HepG2 (cell line): ENCODE measurements around the gene KCNB1. TPM values are rescaled to one million over a fixed set of nuclear protein-coding genes. Genes with fewer than 3 reads are reported as not detected.

Experiments used
- ATAC-seq: fragments of 200-7000 bp; cut with Tn5 transposase; 3 replicates; pipeline ENCODE4 v1.9.1; 2020; ENCODE audit warnings: mild to moderate bottlenecking, moderate library complexity
- BruUV-seq: library from RNA; stranded (reverse); fragments of 400-500 nt; replicated peaks from 2 replicates; lab custom pipeline; 2021; lab: Mats Ljungman, UMichigan
- CTCF ChIA-PET: fragments of 300-600 bp; formaldehyde crosslinking; extraction: SDS; loops from one replicate; lab custom pipeline; 2021; ENCODE audit warnings: low total read pairs, inconsistent platforms, low intra/inter-chr PET ratio; lab: Yijun Ruan, JAX
- POLR2A ChIA-PET: fragments of 350-600 bp; sonication (Branson Sonifier 250); formaldehyde crosslinking; loops from one replicate; lab custom pipeline; 2020; ENCODE audit warnings: antibody characterized with exemption, inconsistent platforms; lab: Yijun Ruan, JAX
- DNase-seq: peaks from one replicate; pipeline ENCODE4 v3.0.0-alpha.2; 2015; ENCODE audit warnings: low spot score
- FAIRE-seq: peaks from 3 replicates; lab custom pipeline; 2011; peaks lifted over from hg19 to GRCh38; lab: Jason Lieb, UNC
- H2AFZ ChIP-seq: one replicate; pipeline ENCODE4 v1.6.1; 2011; ENCODE audit warnings: low read length, inconsistent platforms
- H3K27ac ChIP-seq: fragments of 300-600 bp; 3 replicates; pipeline ENCODE4 v1.8.0; 2011; ENCODE audit warnings: mixed run types, mild to moderate bottlenecking, mixed read lengths, low read length, inconsistent platforms; ENCODE audit not compliant: insufficient read depth; ENCODE audit errors: extremely low read length
- H3K27me3 ChIP-seq, 2 experiments: fragments of 200-600 bp in 1 of 2; 2 replicates in 1 of 2; 3 replicates in 1 of 2; pipeline versions ENCODE4 v1.6.0 to v1.8.0; 2011; ENCODE audit warnings: low read length in 2 of 2, mild to moderate bottlenecking in 2 of 2, moderate library complexity in 2 of 2, inconsistent platforms in 1 of 2; ENCODE audit not compliant: insufficient read depth in 2 of 2, control insufficient read depth in 1 of 2
- H3K36me3 ChIP-seq, 2 experiments: fragments of 200-600 bp in 1 of 2; replicated peaks in 1 of 2; 2 replicates in 1 of 2; 3 replicates in 1 of 2; pipeline versions ENCODE4 v1.5.1 to v1.8.0; 2011; ENCODE audit warnings: low read length in 2 of 2, inconsistent platforms in 1 of 2; ENCODE audit not compliant: insufficient read depth in 2 of 2, control insufficient read depth in 1 of 2
- H3K4me1 ChIP-seq: 2 replicates; pipeline ENCODE4 v1.5.1; 2012; ENCODE audit warnings: low read length, inconsistent platforms; ENCODE audit not compliant: insufficient read depth
- H3K4me2 ChIP-seq: 2 replicates; pipeline ENCODE4 v1.6.0; 2011; ENCODE audit warnings: low read depth, low read length, inconsistent platforms
- H3K4me3 ChIP-seq, 3 experiments: fragments of 200-600 bp in 1 of 3; sonication (generic), shearing (Covaris generic) in 1 of 3; replicated peaks in 1 of 3; 2 replicates each; pipeline ENCODE4 v1.5.1; 2011 to 2016; ENCODE audit warnings: low read length in 3 of 3, inconsistent platforms in 2 of 3, low read depth in 2 of 3, mild to moderate bottlenecking in 2 of 3, control low read depth in 1 of 3, mixed read lengths in 1 of 3; ENCODE audit not compliant: insufficient read depth in 1 of 3
- H3K79me2 ChIP-seq: one replicate; pipeline ENCODE4 v1.6.1; 2011; ENCODE audit warnings: low read length, inconsistent platforms; ENCODE audit not compliant: insufficient read depth
- H3K9ac ChIP-seq: 2 replicates; pipeline ENCODE4 v1.6.0; 2011; ENCODE audit warnings: mild to moderate bottlenecking, low read depth, low read length, inconsistent platforms; ENCODE audit not compliant: insufficient read depth
- H3K9me3 ChIP-seq: 2 replicates; pipeline ENCODE4 v1.5.1; 2012; ENCODE audit warnings: mild to moderate bottlenecking, low read length
- H4K20me1 ChIP-seq: 2 replicates; pipeline ENCODE4 v1.6.0; 2011; ENCODE audit warnings: inconsistent platforms, mild to moderate bottlenecking, low read length, moderate library complexity; ENCODE audit not compliant: insufficient read depth
- ESRRA ChIP-seq: sonication (generic); formaldehyde crosslinking; IDR thresholded peaks from 2 replicates; pipeline ENCODE4 v1.5.1; 2020; ENCODE audit warnings: mild to moderate bottlenecking, low read depth, missing genetic modification reagents
- GATA4 ChIP-seq: sonication (generic); IDR thresholded peaks from 2 replicates; pipeline ENCODE4 v1.6.1; 2016; ENCODE audit warnings: antibody characterized with exemption, low read depth, borderline replicate concordance
- GLI4 ChIP-seq: sonication (generic); formaldehyde crosslinking; IDR thresholded peaks from 2 replicates; pipeline ENCODE4 v1.5.1; 2020; ENCODE audit warnings: missing genetic modification reagents, mild to moderate bottlenecking, moderate library complexity, borderline replicate concordance
- NFE2 ChIP-seq: sonication (generic); formaldehyde crosslinking; IDR thresholded peaks from 2 replicates; pipeline ENCODE4 v1.4.0; 2020; ENCODE audit warnings: missing genetic modification reagents
- NFE2L1 ChIP-seq: sonication (generic); formaldehyde crosslinking; IDR thresholded peaks from 2 replicates; pipeline ENCODE4 v1.4.0; 2020; ENCODE audit warnings: missing genetic modification reagents, mild to moderate bottlenecking, borderline replicate concordance
- TBP ChIP-seq: sonication (generic); formaldehyde crosslinking; IDR thresholded peaks from 2 replicates; pipeline ENCODE4 v1.5.0; 2020; ENCODE audit warnings: missing genetic modification reagents
- ZBTB21 ChIP-seq: sonication (generic); formaldehyde crosslinking; IDR thresholded peaks from 2 replicates; pipeline ENCODE4 v1.4.0; 2020; ENCODE audit warnings: missing genetic modification reagents
- ZFP36 ChIP-seq: fragments of 150-350 bp; IDR thresholded peaks from 2 replicates; pipeline ENCODE4 v1.6.1; 2018; ENCODE audit warnings: borderline replicate concordance, low read length, low read depth; ENCODE audit not compliant: partially characterized antibody
- ZNF510 ChIP-seq: sonication (generic); formaldehyde crosslinking; IDR thresholded peaks from 2 replicates; pipeline ENCODE4 v1.4.0; 2020; ENCODE audit warnings: low read depth, mild to moderate bottlenecking, missing genetic modification reagents
- ZNF615 ChIP-seq: sonication (generic); formaldehyde crosslinking; IDR thresholded peaks from 2 replicates; pipeline ENCODE4 v1.5.0; 2020; ENCODE audit warnings: mild to moderate bottlenecking, missing genetic modification reagents, borderline replicate concordance
- ZNF816 ChIP-seq: sonication (generic); formaldehyde crosslinking; IDR thresholded peaks from 2 replicates; pipeline ENCODE4 v1.8.0; 2022; ENCODE audit warnings: missing genetic modification reagents, mild to moderate bottlenecking, borderline replicate concordance
- WGBS: methylation state at CpG from one replicate; pipeline ENCODE4 v1.1.6; 2017; ENCODE audit warnings: low lambda C conversion rate; 5-methylcytosine and 5-hydroxymethylcytosine counted together
- in situ Hi-C: cut with HindIII; loops from 2 replicates; pipeline ENCODE4 v1.10.0; 2017; ENCODE audit warnings: low pct_unique_long_range_greater_than_20kb; ENCODE audit not compliant: extremely low pct_ligation_motif_present
- intact Hi-C: fragments of 100-400 bp; cut with micrococcal nuclease; formaldehyde crosslinking; loops from one replicate; pipeline ENCODE4 v1.10.0; 2022; ENCODE audit not compliant: unreplicated experiment
- polyA plus RNA-seq, 8 experiments: library from polyadenylated mRNA; depleted of rRNA in 3 of 8; stranded (reverse) in 7 of 8; unstranded in 1 of 8; fragments of >200 nt; fragmentation: Illumina TruSeq in 4 of 8; extraction: Trizol in 4 of 8; gene quantifications; 2 replicates each; pipeline versions ENCODE4 v1.2.1 to v1.2.3, GENCODE V29; 2011 to 2016; ENCODE audit warnings: low read depth in 4 of 8, missing spikeins in 1 of 8, mixed read lengths in 1 of 8; ENCODE audit not compliant: insufficient read depth in 1 of 8
- total RNA-seq, 5 experiments: library from RNA; depleted of rRNA; stranded (reverse); fragments of >200 nt; fragmentation: Illumina TruSeq; extraction: Trizol; gene quantifications; 2 replicates each; pipeline ENCODE4 v1.2.3, GENCODE V29; 2016; ENCODE audit warnings: low read depth in 1 of 5

The KCNB1 gene
- total and polyA plus RNA-seq, 2 of the 13 experiments (the other 11 are each of a cell fraction or from before 2014, with no cell fraction given): 0.02 TPM; not detected in 1

DNA sequence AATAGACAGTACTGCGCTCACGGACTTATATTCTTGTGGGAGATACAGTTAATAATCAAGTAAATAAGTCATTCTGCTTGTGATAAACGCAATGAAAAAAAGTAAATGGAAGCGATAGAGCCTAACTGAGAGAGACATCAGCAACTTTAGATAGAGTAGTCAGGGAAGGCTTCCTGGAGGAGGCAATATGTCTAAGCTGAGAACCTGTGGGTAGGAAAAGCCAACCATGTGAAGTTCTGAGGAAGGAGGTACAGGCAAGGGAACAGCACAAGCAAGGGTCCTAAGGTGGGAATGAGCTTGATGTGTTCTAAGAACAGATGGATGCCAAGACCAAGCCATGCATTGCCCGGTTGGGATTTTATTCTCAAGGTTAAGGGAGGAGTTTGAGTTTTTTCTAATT, 7.2 kb upstream of the KCNB1 start:
- WGBS: 44% methylated on average over 5 of the region's 5 CpGs
- Histone ChIP-seq H3K9me3 (no peaks in the 10 kb centered on the region), H3K4me2 (no peak overlapping the region), H3K9ac (no peak overlapping the region), H3K4me3 (no peak overlapping the region), H2AFZ (no peak overlapping the region), H3K79me2 (no peaks in the 10 kb centered on the region), H3K27me3 (peaks cover 1 to 9% of the 10 kb centered on the region in 2 experiments; a peak in 2 of 5 replicates), H4K20me1 (no peaks in the 10 kb centered on the region; the same call in 1 of the 2 replicates), H3K27ac (no peak overlapping the region), H3K4me1 (peaks cover under 1% of the 10 kb centered on the region), H3K36me3 (no peaks in the 10 kb centered on the region)
- TF ChIP-seq ZNF615 (no peak), ZFP36 (peak; percentile 68)
- intact Hi-C loops (no loop called here), in situ Hi-C loops (no loop called here)
- CTCF ChIA-PET: interaction anchor here (1.9 kb wide), 1 partner anchor 156 kb away, joined by 6 read pairs; no protein-coding TSS in a partner anchor
- DNase-seq: no peak
- POLR2A ChIA-PET: no interaction called here
- no TSS peak for BruUV-seq
- FAIRE-seq: no peak
- no peak for ATAC-seq

DNA sequence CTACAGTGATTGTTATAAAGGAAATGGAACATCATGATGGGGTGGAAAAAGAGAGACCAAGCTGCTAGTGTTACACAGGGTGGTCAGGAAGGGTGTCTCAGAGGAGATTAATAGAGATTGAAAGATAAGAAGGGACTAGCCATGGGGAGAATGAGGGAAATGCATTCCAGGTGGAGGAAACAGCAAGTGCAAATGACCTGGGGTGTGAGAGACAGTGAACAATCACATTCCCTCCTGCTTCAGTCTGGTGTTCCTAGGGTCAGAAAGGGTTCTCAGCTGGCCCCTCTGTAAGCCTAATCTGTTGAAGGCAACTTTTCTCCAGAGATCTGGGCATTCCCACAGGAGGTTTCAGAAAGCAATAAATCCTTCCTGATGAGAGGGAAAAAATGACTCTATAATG, 3.6 kb upstream of the KCNB1 start:
- no peak overlapping the region for H3K4me2 ChIP-seq
- peaks cover 15% of the 10 kb centered on the region; the same call in 1 of the 2 replicates for H4K20me1 ChIP-seq
- ATAC-seq: no peak
- ChIA-PET CTCF (interaction anchor here (9.6 kb wide), 1 partner anchor 152 kb away, joined by 159 read pairs; no protein-coding TSS in a partner anchor), POLR2A (no interaction called here)
- intact Hi-C loops (no loop called here), in situ Hi-C loops (no loop called here)
- BruUV-seq: no TSS peak
- peaks cover 4 to 25% of the 10 kb centered on the region in 2 experiments; a peak in 3 of 5 replicates for H3K27me3 ChIP-seq
- no peak overlapping the region for H3K4me3 ChIP-seq
- no peaks in the 10 kb centered on the region for H3K79me2 ChIP-seq
- no peak overlapping the region for H2AFZ ChIP-seq
- no peak overlapping the region for H3K27ac ChIP-seq
- no peak overlapping the region for H3K9ac ChIP-seq
- no peaks in the 10 kb centered on the region for H3K36me3 ChIP-seq
- DNase-seq: no peak
- H3K9me3 ChIP-seq: no peaks in the 10 kb centered on the region
- FAIRE-seq: no peak
- TF ChIP-seq ESRRA (no peak), ZNF816 (no peak), ZNF510 (no peak), GLI4 (CRISPR knock-in tag) (no peak), NFE2 (no peak), NFE2L1 (CRISPR knock-in tag) (no peak), ZBTB21 (CRISPR knock-in tag) (no peak), TBP (CRISPR knock-in tag) (no peak), GATA4 (no peak)
- TF ChIP-seq, all 625 proteins: peak for 0
- H3K4me1 ChIP-seq: peaks cover 5% of the 10 kb centered on the region
